Measurements from ENCODE around the gene ZNF423.

The ZNF423 gene

DNA sequence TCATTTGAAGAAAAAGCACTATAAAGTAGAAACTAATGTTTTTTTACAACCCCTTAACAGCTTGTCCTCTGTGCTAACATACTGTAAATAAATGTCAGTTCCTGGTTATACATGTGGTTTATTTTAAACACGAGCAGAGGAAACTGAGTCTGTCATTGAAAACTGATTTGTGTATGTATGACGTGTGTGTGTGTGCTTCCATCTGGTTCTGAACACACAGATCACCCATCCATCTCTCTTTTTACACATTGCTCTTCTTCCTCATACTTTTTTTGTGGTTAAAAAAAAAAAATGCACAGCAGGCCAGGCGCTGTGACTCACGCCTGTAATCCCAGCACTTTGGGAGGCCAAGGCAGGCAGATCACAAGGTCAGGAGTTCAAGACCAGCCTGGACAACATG, 49.5 kb downstream of the ZNF423 start:
- Histone ChIP-seq H3K4me2 (ENCODE audit: low read length) (no peak overlapping the region), H3K9ac (ENCODE audit: low read length) (no peak overlapping the region), H3K27me3 (ENCODE audit: insufficient read depth, low read length) (peaks cover 5% of the 10 kb centered on the region; the same call in 1 of the 2 replicates), H3K36me3 (ENCODE audit: insufficient read depth, low read length) (no peaks in the 10 kb centered on the region), H4K20me1 (ENCODE audit: insufficient read depth, low read length) (no peaks in the 10 kb centered on the region), H3K4me3 (ENCODE audit: low read depth, low read length, poor library complexity, severe bottlenecking) (no peak overlapping the region), H3K79me2 (ENCODE audit: insufficient read depth, low read length) (no peaks in the 10 kb centered on the region), H3K9me2 (ENCODE audit: low read depth, low read length) (no peaks in the 10 kb centered on the region), H3K4me1 (ENCODE audit: insufficient read depth, low read length, severe bottlenecking) (no peaks in the 10 kb centered on the region), H3K27ac (ENCODE audit: low read depth, low read length, poor library complexity, severe bottlenecking) (no peak overlapping the region), H2AFZ (ENCODE audit: low read length) (no peak overlapping the region), H3F3A (ENCODE audit: insufficient read depth, low read length) (no peaks in the 10 kb centered on the region), H3K9me3 (ENCODE audit: low read length) (no peaks in the 10 kb centered on the region)
- TF ChIP-seq EZH2 (IDR thresholded peaks at IDR 0.05; ENCODE audit: borderline replicate concordance, low read length): no peak
- no peak for TF ChIP-seq CTCF (IDR thresholded peaks at IDR 0.05; ENCODE audit: low read length)

DNA sequence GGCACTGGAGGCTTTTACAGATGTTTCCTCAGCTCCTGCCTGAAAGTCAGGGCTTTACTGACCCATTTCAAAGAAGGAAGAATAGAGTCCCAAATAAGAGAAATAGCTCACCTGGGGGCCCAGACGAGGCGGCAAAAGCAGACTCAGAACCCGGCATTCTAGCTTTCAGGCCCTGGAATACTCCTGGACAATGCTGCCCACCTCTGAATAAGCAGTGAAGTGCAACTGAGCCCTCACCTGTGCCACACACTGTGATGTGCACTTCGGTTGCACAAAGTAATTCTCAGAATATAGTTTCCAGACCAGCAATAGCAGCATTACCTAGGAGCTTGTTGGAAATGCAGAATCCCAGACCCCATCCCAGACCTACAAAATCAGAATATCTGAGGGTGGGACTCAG, 54.6 kb downstream of the ZNF423 start:
- Histone ChIP-seq H3K4me1 (ENCODE audit: insufficient read depth, low read length, severe bottlenecking) (no peaks in the 10 kb centered on the region), H3K9ac (ENCODE audit: low read length) (no peak overlapping the region), H2AFZ (ENCODE audit: low read length) (no peak overlapping the region), H3K27ac (ENCODE audit: low read depth, low read length, poor library complexity, severe bottlenecking) (no peak overlapping the region), H3K27me3 (ENCODE audit: insufficient read depth, low read length) (no peaks in the 10 kb centered on the region), H3K36me3 (ENCODE audit: insufficient read depth, low read length) (no peaks in the 10 kb centered on the region), H3K9me3 (ENCODE audit: low read length) (no peaks in the 10 kb centered on the region), H3F3A (ENCODE audit: insufficient read depth, low read length) (no peaks in the 10 kb centered on the region), H3K4me3 (ENCODE audit: low read depth, low read length, poor library complexity, severe bottlenecking) (no peak overlapping the region), H3K4me2 (ENCODE audit: low read length) (no peak overlapping the region), H4K20me1 (ENCODE audit: insufficient read depth, low read length) (no peaks in the 10 kb centered on the region), H3K79me2 (ENCODE audit: insufficient read depth, low read length) (no peaks in the 10 kb centered on the region), H3K9me2 (ENCODE audit: low read depth, low read length) (no peaks in the 10 kb centered on the region)
- no peak for TF ChIP-seq EZH2 (IDR thresholded peaks at IDR 0.05; ENCODE audit: borderline replicate concordance, low read length)
- no peak for TF ChIP-seq CTCF (IDR thresholded peaks at IDR 0.05; ENCODE audit: low read length)

DNA sequence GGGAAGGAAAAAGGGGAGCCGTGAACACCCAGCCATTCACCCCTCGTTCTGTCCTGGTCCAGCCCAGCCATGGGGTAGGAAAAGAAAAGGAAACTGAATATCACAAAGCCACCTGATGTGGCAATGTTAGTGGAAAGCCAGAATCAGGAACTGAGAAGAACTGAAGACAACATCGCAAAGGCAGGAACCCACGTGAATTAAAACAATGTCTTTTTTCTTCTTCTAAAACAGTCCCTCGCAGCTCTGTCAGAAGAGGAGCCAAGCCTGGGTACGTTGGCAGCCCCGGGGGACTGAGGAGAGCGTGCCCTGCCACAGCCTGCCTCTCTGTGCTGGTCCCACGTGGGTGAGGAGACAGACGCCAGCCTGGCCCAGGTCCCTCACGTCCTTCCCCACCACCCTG, 55.0 kb downstream of the ZNF423 start:
- no peak for TF ChIP-seq CTCF (IDR thresholded peaks at IDR 0.05; ENCODE audit: low read length)
- Histone ChIP-seq H3K9me2 (ENCODE audit: low read depth, low read length) (no peaks in the 10 kb centered on the region), H2AFZ (ENCODE audit: low read length) (no peak overlapping the region), H3K79me2 (ENCODE audit: insufficient read depth, low read length) (no peaks in the 10 kb centered on the region), H3F3A (ENCODE audit: insufficient read depth, low read length) (no peaks in the 10 kb centered on the region), H3K36me3 (ENCODE audit: insufficient read depth, low read length) (no peaks in the 10 kb centered on the region), H3K4me3 (ENCODE audit: low read depth, low read length, poor library complexity, severe bottlenecking) (no peak overlapping the region), H4K20me1 (ENCODE audit: insufficient read depth, low read length) (no peaks in the 10 kb centered on the region), H3K4me2 (ENCODE audit: low read length) (no peak overlapping the region), H3K27me3 (ENCODE audit: insufficient read depth, low read length) (no peaks in the 10 kb centered on the region), H3K4me1 (ENCODE audit: insufficient read depth, low read length, severe bottlenecking) (no peaks in the 10 kb centered on the region), H3K9ac (ENCODE audit: low read length) (no peak overlapping the region), H3K9me3 (ENCODE audit: low read length) (no peaks in the 10 kb centered on the region), H3K27ac (ENCODE audit: low read depth, low read length, poor library complexity, severe bottlenecking) (no peak overlapping the region)
